OCI-LY7 (cell line): Measurements from ENCODE around the gene COMMD9. TPM values are rescaled to one million over a fixed set of nuclear protein-coding genes. Genes with fewer than 3 reads are reported as not detected.

ENCODE experiments used
- BruUV-seq: library from RNA; stranded (reverse); fragments of 400-500 nt; replicated peaks from 2 replicates; lab custom pipeline; 2021; lab: Mats Ljungman, UMichigan
- CTCF ChIA-PET: fragments of 300-600 bp; sonication (Branson Sonifier 250); formaldehyde crosslinking; loops from one replicate; lab custom pipeline; 2022; ENCODE audit warnings: antibody characterized with exemption; ENCODE audit not compliant: unreplicated experiment; lab: Charles Lee
- POLR2A ChIA-PET: fragments of 300-600 bp; sonication (Branson Sonifier 250); formaldehyde crosslinking; loops from one replicate; lab custom pipeline; 2022; ENCODE audit warnings: antibody characterized with exemption; lab: Charles Lee
- DNase-seq: peaks from one replicate; pipeline ENCODE4 v3.0.0-alpha.2; 2015; ENCODE audit warnings: low spot score
- H2AFZ ChIP-seq: fragments of 200-600 bp; sonication (generic), shearing (Covaris generic); 2 replicates; pipeline ENCODE4 v1.6.1; 2014; ENCODE audit warnings: mild to moderate bottlenecking, antibody characterized with exemption, low read length, moderate library complexity
- H3K27ac ChIP-seq: fragments of 200-600 bp; sonication (generic); 2 replicates; pipeline ENCODE4 v1.5.1; 2014; ENCODE audit warnings: mixed run types, low read depth, mild to moderate bottlenecking, moderate library complexity, low read length, inconsistent platforms; ENCODE audit not compliant: poor library complexity, severe bottlenecking
- H3K36me3 ChIP-seq: fragments of 200-600 bp; sonication (generic); 2 replicates; pipeline ENCODE4 v1.6.1; 2014; ENCODE audit warnings: mild to moderate bottlenecking, antibody characterized with exemption, low read length, moderate library complexity, mixed read lengths; ENCODE audit not compliant: insufficient read depth
- H3K4me1 ChIP-seq: fragments of 200-600 bp; sonication (generic); 2 replicates; pipeline ENCODE4 v1.5.1; 2014; ENCODE audit warnings: mild to moderate bottlenecking, low read length; ENCODE audit not compliant: insufficient read depth, poor library complexity, severe bottlenecking
- H3K4me2 ChIP-seq: fragments of 200-600 bp; sonication (generic); 2 replicates; pipeline ENCODE4 v1.6.1; 2014; ENCODE audit warnings: mild to moderate bottlenecking, low read length
- H3K4me3 ChIP-seq: fragments of 200-600 bp; sonication (generic); 2 replicates; pipeline ENCODE4 v1.5.1; 2014; ENCODE audit warnings: mild to moderate bottlenecking, low read depth, low read length; ENCODE audit not compliant: poor library complexity, severe bottlenecking
- H3K79me2 ChIP-seq: fragments of 200-600 bp; sonication (generic); 2 replicates; pipeline ENCODE4 v1.6.1; 2016; ENCODE audit warnings: low read depth, mild to moderate bottlenecking, low read length, moderate library complexity, mixed read lengths; ENCODE audit not compliant: insufficient read depth
- H3K9me2 ChIP-seq: fragments of 200-600 bp; sonication (generic); 2 replicates; pipeline ENCODE4 v1.6.1; 2016; ENCODE audit warnings: mild to moderate bottlenecking, low read length, mixed read lengths; ENCODE audit not compliant: insufficient read depth
- H3K9me3 ChIP-seq: fragments of 200-600 bp; sonication (generic); 2 replicates; pipeline ENCODE4 v1.6.1; 2014; ENCODE audit warnings: mild to moderate bottlenecking, mixed run types, low read length, mixed read lengths
- H4K20me1 ChIP-seq: fragments of 200-600 bp; sonication (generic); 2 replicates; pipeline ENCODE4 v1.6.1; 2014; ENCODE audit warnings: mild to moderate bottlenecking, antibody characterized with exemption, low read length, moderate library complexity, mixed read lengths; ENCODE audit not compliant: insufficient read depth
- CTCF ChIP-seq: fragments of 200-600 bp; sonication (generic); conservative IDR thresholded peaks from 2 replicates; pipeline ENCODE4 v1.5.1; 2014; ENCODE audit warnings: mild to moderate bottlenecking, antibody characterized with exemption, low read length, moderate library complexity, mixed read lengths
- EZH2phosphoT487 ChIP-seq: fragments of 200-600 bp; sonication (generic); IDR thresholded peaks from 2 replicates; pipeline ENCODE4 v1.6.1; 2018; ENCODE audit warnings: low read depth, borderline replicate concordance, mild to moderate bottlenecking, mixed run types, antibody characterized with exemption, low read length, moderate library complexity, mixed read lengths
- intact Hi-C: fragments of 100-400 bp; cut with micrococcal nuclease; formaldehyde crosslinking; loops from one replicate; pipeline ENCODE4 v1.10.0; 2022; ENCODE audit not compliant: unreplicated experiment
- total RNA-seq, 2 experiments: library from RNA; depleted of rRNA in 1 of 2; stranded (reverse); fragments of >200 nt in 1 of 2; shearing (Covaris generic) in 1 of 2; gene quantifications; 2 replicates each; pipeline ENCODE4 v1.2.3, GENCODE V29; 2014 to 2022

Gene COMMD9
- total RNA-seq, 2 experiments from 2014 or later = 37.6 to 46.8 TPM

GRCh38 chr11:36292311-36292722 lies 3.1 kb upstream of the COMMD9 start:
- no peaks in the 10 kb centered on the region for H4K20me1 ChIP-seq
- H3K79me2 ChIP-seq = 0 out of 2 replicates have a peak, but pooled peaks cover 6% of the 10 kb centered on the region
- intact Hi-C loops = loop anchor here (1.0 to 5.0 kb wide), 5 partner anchors 65 to 455 kb away; no protein-coding TSS in a partner anchor
- H3K4me3 ChIP-seq = no peak overlapping the region
- TF ChIP-seq CTCF (peak; percentile 86), EZH2phosphoT487 (no peak)
- POLR2A ChIA-PET = interaction anchor here (1.9 kb wide), 1 partner anchor 186 kb away, joined by 6 read pairs; no protein-coding TSS in a partner anchor
- no peak overlapping the region for H3K4me2 ChIP-seq
- peak; percentile 72 for DNase-seq
- H2AFZ ChIP-seq = no peak overlapping the region
- no peaks in the 10 kb centered on the region for H3K9me3 ChIP-seq
- no peaks in the 10 kb centered on the region for H3K9me2 ChIP-seq
- no peak overlapping the region for H3K27ac ChIP-seq
- CTCF ChIA-PET = interaction anchor here (0.6 to 2.6 kb wide), 5 partner anchors 60 to 217 kb away, joined by 3 to 16 read pairs (median 3); partner anchors contain the start of gene TRAF6
- peaks cover 11% of the 10 kb centered on the region for H3K4me1 ChIP-seq
- no peaks in the 10 kb centered on the region for H3K36me3 ChIP-seq
- BruUV-seq = no TSS peak

- no peak for DNase-seq
- TSS peak; percentile 81 for BruUV-seq
- no peaks in the 10 kb centered on the region for H4K20me1 ChIP-seq
- intact Hi-C loops = no loop called here
- no peaks in the 10 kb centered on the region; the same call in 1 of the 2 replicates for H3K9me2 ChIP-seq
- H3K36me3 ChIP-seq = no peaks in the 10 kb centered on the region
- ChIA-PET CTCF (interaction anchor here (0.6 to 2.4 kb wide), 2 partner anchors 30 to 205 kb away, joined by 4 to 7 read pairs; no protein-coding TSS in a partner anchor), POLR2A (interaction anchor here (0.6 to 0.8 kb wide), 4 partner anchors 10 to 543 kb away, joined by 3 to 4 read pairs (median 4); no protein-coding TSS in a partner anchor)
- peak overlapping the region; percentile 100 for H2AFZ ChIP-seq
- TF ChIP-seq EZH2phosphoT487 (no peak), CTCF (no peak)
- peaks cover 11% of the 10 kb centered on the region for H3K4me1 ChIP-seq
- no peaks in the 10 kb centered on the region for H3K9me3 ChIP-seq
- 0 out of 2 replicates have a peak, but pooled peaks cover 6% of the 10 kb centered on the region for H3K79me2 ChIP-seq
- no peak overlapping the region for H3K27ac ChIP-seq
- peak overlapping the region; percentile 94 for H3K4me3 ChIP-seq
- peak overlapping the region; percentile 90 for H3K4me2 ChIP-seq
Observed at GRCh38 chr11:36288442-36289225, 590 bp downstream of the COMMD9 start.
